ENCODE results near the gene ANAPC2.

ANAPC2 gene

GRCh38 chr9:137163365-137163715 is 25.0 kb downstream of the ANAPC2 start:
- no peak for TF ChIP-seq CTCF (conservative IDR thresholded peaks at IDR 0.05; ENCODE audit: low read depth, low read length)
- peak overlapping the region; percentile 20 for H3K4me3 ChIP-seq (ENCODE audit: low read depth, low read length)
- DNase-seq (ENCODE audit: low read depth), result no peak

- no peak for TF ChIP-seq CTCF (conservative IDR thresholded peaks at IDR 0.05; ENCODE audit: low read depth, low read length)
- DNase-seq (ENCODE audit: low read depth), result peak; percentile 26
- peak overlapping the region; percentile 20 for H3K4me3 ChIP-seq (ENCODE audit: low read depth, low read length)
These were observed 25.6 kb downstream of the ANAPC2 start for GRCh38 chr9:137162505-137163364.

GRCh38 chr9:137161558-137162486 is 26.5 kb downstream of the ANAPC2 start:
- no peak for DNase-seq (ENCODE audit: low read depth)
- no peak for TF ChIP-seq CTCF (conservative IDR thresholded peaks at IDR 0.05; ENCODE audit: low read depth, low read length)
- H3K4me3 ChIP-seq (ENCODE audit: low read depth, low read length), result no peak overlapping the region

- no peak for TF ChIP-seq CTCF (conservative IDR thresholded peaks at IDR 0.05; ENCODE audit: low read depth, low read length)
- no peak overlapping the region for H3K4me3 ChIP-seq (ENCODE audit: low read depth, low read length)
- DNase-seq (ENCODE audit: low read depth), result no peak
These were observed 27.4 kb downstream of the ANAPC2 start for GRCh38 chr9:137160716-137161557.

- H3K4me3 ChIP-seq (ENCODE audit: low read depth, low read length), result no peak overlapping the region
- TF ChIP-seq CTCF (conservative IDR thresholded peaks at IDR 0.05; ENCODE audit: low read depth, low read length), result no peak
- DNase-seq (ENCODE audit: low read depth), result no peak
These were observed 28.3 kb downstream of the ANAPC2 start for GRCh38 chr9:137160054-137160425.
